ENCODE measurements around the gene PYGM.

PYGM gene

DNA sequence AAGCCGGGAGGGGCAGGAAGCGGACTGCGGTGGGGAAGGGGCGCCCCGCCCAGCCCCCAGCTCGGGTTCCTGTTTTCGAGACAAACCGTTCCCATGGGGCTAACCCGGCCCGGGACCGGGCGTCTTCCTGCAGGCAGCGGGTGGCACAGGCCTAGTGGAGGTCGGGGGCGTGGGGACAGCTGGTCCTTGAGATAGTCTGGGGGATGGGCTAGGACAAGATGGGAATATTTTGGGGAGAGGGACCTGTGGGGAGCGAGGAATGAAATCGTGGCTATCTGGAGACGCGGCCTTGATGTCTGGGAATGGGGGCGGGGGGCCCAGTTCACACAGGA is 14.6 kb downstream of the PYGM start:
- peaks cover 20% of the 10 kb centered on the region for H3K36me3 ChIP-seq
- no peaks in the 10 kb centered on the region for H3K27me3 ChIP-seq
- H3K9me3 ChIP-seq: no peaks in the 10 kb centered on the region
- TF ChIP-seq, protein P1, sequence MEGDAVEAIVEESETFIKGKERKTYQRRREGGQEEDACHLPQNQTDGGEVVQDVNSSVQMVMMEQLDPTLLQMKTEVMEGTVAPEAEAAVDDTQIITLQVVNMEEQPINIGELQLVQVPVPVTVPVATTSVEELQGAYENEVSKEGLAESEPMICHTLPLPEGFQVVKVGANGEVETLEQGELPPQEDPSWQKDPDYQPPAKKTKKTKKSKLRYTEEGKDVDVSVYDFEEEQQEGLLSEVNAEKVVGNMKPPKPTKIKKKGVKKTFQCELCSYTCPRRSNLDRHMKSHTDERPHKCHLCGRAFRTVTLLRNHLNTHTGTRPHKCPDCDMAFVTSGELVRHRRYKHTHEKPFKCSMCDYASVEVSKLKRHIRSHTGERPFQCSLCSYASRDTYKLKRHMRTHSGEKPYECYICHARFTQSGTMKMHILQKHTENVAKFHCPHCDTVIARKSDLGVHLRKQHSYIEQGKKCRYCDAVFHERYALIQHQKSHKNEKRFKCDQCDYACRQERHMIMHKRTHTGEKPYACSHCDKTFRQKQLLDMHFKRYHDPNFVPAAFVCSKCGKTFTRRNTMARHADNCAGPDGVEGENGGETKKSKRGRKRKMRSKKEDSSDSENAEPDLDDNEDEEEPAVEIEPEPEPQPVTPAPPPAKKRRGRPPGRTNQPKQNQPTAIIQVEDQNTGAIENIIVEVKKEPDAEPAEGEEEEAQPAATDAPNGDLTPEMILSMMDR (IDR thresholded peaks at IDR 0.05): peak; percentile 32
- H3K27ac ChIP-seq: peak overlapping the region; percentile 100
- H3K4me3 ChIP-seq (ENCODE audit: low read depth in 1 of 2, low read length in 1 of 2): peak overlapping the region; percentile 82 to 98
- H3K4me1 ChIP-seq (ENCODE audit: control insufficient read depth in 1 of 2, insufficient read depth in 1 of 2, low read depth in 1 of 2, low read length in 1 of 2): peaks cover 35 to 40% of the 10 kb centered on the region in 2 experiments

DNA sequence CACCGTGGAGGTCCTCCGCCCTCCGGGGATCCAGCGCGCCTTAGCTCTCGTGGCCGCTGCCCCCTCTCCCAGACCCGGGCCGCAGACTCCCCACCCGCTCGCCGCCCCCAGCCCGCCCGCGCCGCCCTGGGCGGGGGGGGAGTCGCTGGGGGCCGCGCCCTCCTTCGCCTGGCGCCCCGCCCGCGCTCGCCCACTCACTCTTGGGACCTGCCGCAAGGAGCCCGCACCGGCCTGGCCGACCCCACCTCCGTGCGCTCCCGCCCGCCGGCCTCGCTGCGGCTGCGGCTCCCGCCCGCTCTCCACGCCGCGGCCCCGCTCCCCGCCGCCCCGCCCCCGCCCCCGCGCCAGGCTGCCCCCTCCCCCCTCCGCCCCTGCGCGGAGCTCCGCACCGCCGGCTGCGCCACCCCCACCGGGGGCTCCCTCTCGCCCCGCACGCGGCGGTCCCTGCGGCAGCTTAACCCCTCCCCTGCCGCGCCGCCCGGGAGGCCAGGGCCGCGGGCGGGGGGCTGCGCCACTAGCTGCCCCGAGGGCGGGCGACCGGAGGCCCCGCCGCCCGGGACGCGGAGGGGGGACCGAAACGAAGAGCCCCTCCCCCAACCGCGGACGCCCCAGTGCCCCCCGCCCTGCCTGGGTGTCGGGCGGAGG is 15.1 kb downstream of the PYGM start:
- Histone ChIP-seq H3K27me3 (no peaks in the 10 kb centered on the region), H3K36me3 (peaks cover 20% of the 10 kb centered on the region), H3K4me3 (ENCODE audit: low read depth in 1 of 2, low read length in 1 of 2) (peak overlapping the region; percentile 98), H3K4me1 (ENCODE audit: control insufficient read depth in 1 of 2, insufficient read depth in 1 of 2, low read depth in 1 of 2, low read length in 1 of 2) (peaks cover 35 to 40% of the 10 kb centered on the region in 2 experiments), H3K27ac (peak overlapping the region; percentile 100), H3K9me3 (no peaks in the 10 kb centered on the region)
- TF ChIP-seq, protein P1 (IDR thresholded peaks at IDR 0.05): no peak

GRCh38 chr11:64743591-64744543 is 15.9 kb downstream of the PYGM start, which contains the start of gene RASGRP2:
RASGRP2 (minus strand) TSS chr11:64744142; CDS start chr11:64742866, 1,276 bp downstream.
- H3K4me3 ChIP-seq (ENCODE audit: low read depth in 1 of 2, low read length in 1 of 2): peak within 1 kb of the TSS; percentile 98
- no peaks in the 10 kb centered on the region for H3K27me3 ChIP-seq
- no peaks in the 10 kb centered on the region for H3K9me3 ChIP-seq
- H3K4me1 ChIP-seq (ENCODE audit: control insufficient read depth in 1 of 2, insufficient read depth in 1 of 2, low read depth in 1 of 2, low read length in 1 of 2): peaks cover 35 to 40% of the 10 kb centered on the region in 2 experiments
- H3K36me3 ChIP-seq: peaks cover 28% of the 10 kb centered on the region
- TF ChIP-seq, protein P1 (IDR thresholded peaks at IDR 0.05): peak; percentile 81
- peak within 1 kb of the TSS; percentile 100 for H3K27ac ChIP-seq

GRCh38 chr11:64742889-64743590 is 16.7 kb downstream of the PYGM start:
- Histone ChIP-seq H3K9me3 (no peaks in the 10 kb centered on the region), H3K27me3 (no peaks in the 10 kb centered on the region), H3K4me3 (ENCODE audit: low read depth in 1 of 2, low read length in 1 of 2) (peak overlapping the region; percentile 98), H3K27ac (peak overlapping the region; percentile 100), H3K36me3 (peaks cover 36% of the 10 kb centered on the region), H3K4me1 (ENCODE audit: control insufficient read depth in 1 of 2, insufficient read depth in 1 of 2, low read depth in 1 of 2, low read length in 1 of 2) (peaks cover 35 to 40% of the 10 kb centered on the region in 2 experiments)
- TF ChIP-seq, protein P1 (IDR thresholded peaks at IDR 0.05): peak; percentile 96

- Histone ChIP-seq H3K27ac (peak overlapping the region; percentile 100), H3K9me3 (no peaks in the 10 kb centered on the region), H3K4me1 (ENCODE audit: control insufficient read depth in 1 of 2, insufficient read depth in 1 of 2, low read depth in 1 of 2, low read length in 1 of 2) (peaks cover 35 to 40% of the 10 kb centered on the region in 2 experiments), H3K27me3 (no peaks in the 10 kb centered on the region), H3K36me3 (peaks cover 43% of the 10 kb centered on the region), H3K4me3 (ENCODE audit: low read depth in 1 of 2, low read length in 1 of 2) (peak overlapping the region; percentile 98)
- TF ChIP-seq, protein P1 (IDR thresholded peaks at IDR 0.05): no peak
Observed at GRCh38 chr11:64742087-64742888, 17.5 kb downstream of the PYGM start.

All from neutrophil (primary cell).